Rectal smooth muscle tissue (tissue), 1 donor: Measurements from ENCODE around the gene ACAP2.

Experiments used
- H3K27ac ChIP-seq: one replicate; pipeline ENCODE4 v1.7.0; 2013; ENCODE audit warnings: low read depth, low read length, inconsistent platforms
- H3K27me3 ChIP-seq: one replicate; pipeline ENCODE4 v1.7.0; 2013; ENCODE audit warnings: low read length; ENCODE audit not compliant: control insufficient read depth, insufficient read depth
- H3K36me3 ChIP-seq: one replicate; pipeline ENCODE4 v1.7.0; 2013; ENCODE audit warnings: low read length; ENCODE audit not compliant: control insufficient read depth, insufficient read depth
- H3K4me1 ChIP-seq: one replicate; pipeline ENCODE4 v1.7.0; 2013; ENCODE audit warnings: low read length; ENCODE audit not compliant: control insufficient read depth, insufficient read depth
- H3K4me3 ChIP-seq: one replicate; pipeline ENCODE4 v1.7.0; 2013; ENCODE audit warnings: low read length
- H3K9ac ChIP-seq: one replicate; pipeline ENCODE4 v1.7.0; 2013; ENCODE audit warnings: low read length

ACAP2 gene

GRCh38 chr3:195259475-195260279 is 183.1 kb downstream of the ACAP2 start:
- peak overlapping the region; percentile 85 for H3K4me3 ChIP-seq
- peak overlapping the region; percentile 89 for H3K27ac ChIP-seq
- no peaks in the 10 kb centered on the region for H3K36me3 ChIP-seq
- H3K27me3 ChIP-seq, result no peaks in the 10 kb centered on the region
- peak overlapping the region; percentile 45 for H3K9ac ChIP-seq
- peaks cover 22% of the 10 kb centered on the region for H3K4me1 ChIP-seq

GRCh38 chr3:195259154-195259474 is 183.7 kb downstream of the ACAP2 start:
- H3K4me1 ChIP-seq, result peaks cover 22% of the 10 kb centered on the region
- peak overlapping the region; percentile 61 for H3K4me3 ChIP-seq
- H3K36me3 ChIP-seq, result no peaks in the 10 kb centered on the region
- no peaks in the 10 kb centered on the region for H3K27me3 ChIP-seq
- peak overlapping the region; percentile 45 for H3K9ac ChIP-seq
- peak overlapping the region; percentile 89 for H3K27ac ChIP-seq

- Histone ChIP-seq H3K4me1 (peaks cover 22% of the 10 kb centered on the region), H3K27ac (peak overlapping the region; percentile 89), H3K9ac (peak overlapping the region; percentile 18), H3K4me3 (peak overlapping the region; percentile 61), H3K27me3 (no peaks in the 10 kb centered on the region), H3K36me3 (no peaks in the 10 kb centered on the region)
These were observed 184.2 kb downstream of the ACAP2 start for GRCh38 chr3:195258449-195259153.

GRCh38 chr3:195257454-195258448 is 185.1 kb downstream of the ACAP2 start:
- H3K4me3 ChIP-seq, result no peak overlapping the region
- H3K9ac ChIP-seq, result no peak overlapping the region
- no peaks in the 10 kb centered on the region for H3K36me3 ChIP-seq
- no peaks in the 10 kb centered on the region for H3K27me3 ChIP-seq
- peak overlapping the region; percentile 89 for H3K27ac ChIP-seq
- peaks cover 22% of the 10 kb centered on the region for H3K4me1 ChIP-seq

GRCh38 chr3:195256639-195257453 is 186.0 kb downstream of the ACAP2 start:
- Histone ChIP-seq H3K4me1 (peaks cover 25% of the 10 kb centered on the region), H3K27ac (peak overlapping the region; percentile 89), H3K27me3 (no peaks in the 10 kb centered on the region)

GRCh38 chr3:195255571-195256501 is 187.0 kb downstream of the ACAP2 start:
- H3K36me3 ChIP-seq, result no peaks in the 10 kb centered on the region
- H3K27ac ChIP-seq, result peak overlapping the region; percentile 24

More at GRCh38 chr3:195256639-195257453, 186.0 kb downstream of the ACAP2 start:
- H3K9ac ChIP-seq, result no peak overlapping the region
- no peaks in the 10 kb centered on the region for H3K36me3 ChIP-seq
- H3K4me3 ChIP-seq, result no peak overlapping the region

GRCh38 chr3:195255176-195255500 is 187.7 kb downstream of the ACAP2 start:
- no peak overlapping the region for H3K27ac ChIP-seq
- no peak overlapping the region for H3K9ac ChIP-seq

More at GRCh38 chr3:195255571-195256501, 187.0 kb downstream of the ACAP2 start:
- no peak overlapping the region for H3K4me3 ChIP-seq
- no peak overlapping the region for H3K9ac ChIP-seq
- peaks cover 29% of the 10 kb centered on the region for H3K4me1 ChIP-seq
- no peaks in the 10 kb centered on the region for H3K27me3 ChIP-seq

GRCh38 chr3:195254454-195255175 is 188.2 kb downstream of the ACAP2 start:
- Histone ChIP-seq H3K4me1 (peaks cover 34% of the 10 kb centered on the region), H3K36me3 (no peaks in the 10 kb centered on the region), H3K27ac (peak overlapping the region; percentile 13)

More at GRCh38 chr3:195255176-195255500, 187.7 kb downstream of the ACAP2 start:
- H3K4me1 ChIP-seq, result peaks cover 34% of the 10 kb centered on the region
- no peaks in the 10 kb centered on the region for H3K36me3 ChIP-seq
- no peak overlapping the region for H3K4me3 ChIP-seq
- no peaks in the 10 kb centered on the region for H3K27me3 ChIP-seq

GRCh38 chr3:195253923-195254432 is 188.8 kb downstream of the ACAP2 start:
- Histone ChIP-seq H3K4me1 (peaks cover 30% of the 10 kb centered on the region), H3K27me3 (no peaks in the 10 kb centered on the region), H3K9ac (no peak overlapping the region), H3K36me3 (no peaks in the 10 kb centered on the region), H3K4me3 (no peak overlapping the region), H3K27ac (peak overlapping the region; percentile 81)

More at GRCh38 chr3:195254454-195255175, 188.2 kb downstream of the ACAP2 start:
- Histone ChIP-seq H3K9ac (no peak overlapping the region), H3K4me3 (no peak overlapping the region), H3K27me3 (no peaks in the 10 kb centered on the region)

- Histone ChIP-seq H3K9ac (no peak overlapping the region), H3K27me3 (no peaks in the 10 kb centered on the region), H3K27ac (peak overlapping the region; percentile 44), H3K4me3 (no peak overlapping the region), H3K36me3 (no peaks in the 10 kb centered on the region), H3K4me1 (peaks cover 11% of the 10 kb centered on the region)
These were observed 191.3 kb downstream of the ACAP2 start for GRCh38 chr3:195251336-195252065.
